Non-pigmented ciliary epithelial cell (primary cell): Measurements from ENCODE around the gene AFAP1L1.

Experiments used
- DNase-seq: peaks from one replicate; pipeline ENCODE4 v3.0.0-alpha.2; 2010; ENCODE audit warnings: low read depth

The AFAP1L1 gene

DNA sequence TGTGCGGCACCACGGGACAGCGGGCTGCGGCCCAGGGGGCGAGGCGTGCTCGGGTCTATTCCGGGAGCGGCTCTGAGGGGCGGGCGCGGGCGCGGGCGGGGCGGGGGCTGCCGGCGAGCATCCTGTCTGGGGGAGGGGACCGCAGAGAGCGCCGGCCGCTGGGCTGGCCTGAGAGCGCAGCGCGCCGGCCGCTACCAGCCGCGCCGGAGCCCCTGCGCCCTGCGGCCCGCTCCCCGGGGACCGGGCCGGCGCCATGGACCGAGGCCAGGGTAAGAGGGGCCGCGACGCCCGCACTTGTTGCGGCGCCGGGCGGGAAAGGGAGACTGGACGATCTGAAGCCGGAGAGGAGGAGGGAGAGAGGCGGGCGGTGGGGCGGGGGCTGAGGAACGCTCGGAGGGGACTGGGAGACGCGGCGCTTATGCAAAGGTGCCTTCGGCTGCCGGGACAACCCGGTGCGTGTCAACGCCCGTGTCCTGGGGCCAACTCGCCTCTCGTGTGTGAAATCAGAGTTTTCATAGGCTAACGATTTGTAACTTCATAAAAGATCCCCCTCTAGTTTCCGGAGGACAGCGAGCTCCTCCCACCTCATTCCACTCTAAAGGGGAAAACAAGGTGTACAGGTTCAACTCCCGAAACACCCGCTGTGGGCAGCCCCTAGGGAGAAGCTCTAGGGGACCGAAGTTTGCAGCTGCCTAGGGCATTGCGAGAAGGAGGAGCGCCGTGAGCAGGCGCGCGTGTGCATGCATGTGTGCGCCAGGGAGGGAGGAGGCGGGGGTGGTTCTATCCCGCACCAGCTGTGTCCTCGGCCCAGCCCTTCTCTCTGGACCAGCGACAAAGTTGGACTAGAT, at the start of gene AFAP1L1:
TSS of gene AFAP1L1 (plus strand) at position 144 of the 848 bp plus-strand sequence. CDS start at position 254, 110 bp downstream.
- no peak for DNase-seq

DNA sequence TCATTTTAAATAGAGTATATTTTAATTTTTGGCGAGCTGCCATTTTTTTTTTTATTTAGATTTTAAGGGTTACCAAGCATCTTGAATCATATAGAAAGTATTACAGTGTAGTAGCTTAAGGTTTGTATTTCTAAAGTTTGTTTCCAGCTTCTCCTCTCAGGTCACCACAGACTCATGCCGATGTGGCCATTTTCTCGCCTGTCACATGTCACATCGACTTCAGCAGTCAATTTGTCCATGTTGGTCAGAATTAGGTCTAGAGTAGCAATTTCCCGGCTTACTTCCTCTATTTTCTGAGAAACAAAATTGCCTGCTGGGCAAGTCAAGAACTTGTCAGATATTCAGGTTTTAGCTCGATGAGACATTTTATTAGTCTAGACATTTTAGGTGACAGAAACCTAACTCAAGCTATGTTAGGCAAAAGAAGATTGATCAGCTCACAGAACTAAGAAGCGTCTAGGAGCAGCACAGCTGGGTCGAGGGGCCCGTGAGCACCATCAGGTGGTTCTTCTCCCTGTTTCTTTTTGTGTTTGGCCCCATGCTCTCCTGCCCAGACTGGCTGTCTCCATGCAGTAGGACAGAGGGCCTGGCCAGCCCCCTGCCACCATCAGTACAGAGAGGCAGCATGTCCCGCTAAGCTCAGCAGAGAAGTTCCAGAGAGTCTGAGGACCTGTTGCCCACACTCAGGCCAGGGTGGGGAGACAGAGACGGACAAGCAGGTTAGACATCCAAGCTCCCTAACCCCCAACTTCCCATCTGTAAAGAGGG, 48.4 kb upstream of the AFAP1L1 start:
- no peak for DNase-seq

DNA sequence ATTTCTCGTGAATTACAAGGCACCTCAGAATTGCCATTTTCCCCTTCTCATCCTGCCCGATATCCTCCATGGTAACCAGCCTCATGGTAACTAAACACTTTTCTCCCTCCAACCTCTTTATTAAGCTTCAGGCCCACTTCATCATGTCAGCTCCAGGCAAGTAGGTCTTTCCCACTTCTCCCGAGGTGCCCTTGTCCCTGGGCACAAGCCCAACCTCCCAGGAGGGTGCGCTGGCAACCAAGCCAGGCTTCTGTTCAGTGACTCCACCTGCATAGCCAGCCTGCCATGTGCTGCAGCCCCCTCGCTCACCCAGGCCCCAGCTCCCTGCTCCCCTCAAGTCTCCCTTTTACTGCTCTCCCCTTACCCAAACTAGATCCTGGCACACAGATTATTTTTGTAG, 47.4 kb upstream of the AFAP1L1 start:
- no peak for DNase-seq

DNA sequence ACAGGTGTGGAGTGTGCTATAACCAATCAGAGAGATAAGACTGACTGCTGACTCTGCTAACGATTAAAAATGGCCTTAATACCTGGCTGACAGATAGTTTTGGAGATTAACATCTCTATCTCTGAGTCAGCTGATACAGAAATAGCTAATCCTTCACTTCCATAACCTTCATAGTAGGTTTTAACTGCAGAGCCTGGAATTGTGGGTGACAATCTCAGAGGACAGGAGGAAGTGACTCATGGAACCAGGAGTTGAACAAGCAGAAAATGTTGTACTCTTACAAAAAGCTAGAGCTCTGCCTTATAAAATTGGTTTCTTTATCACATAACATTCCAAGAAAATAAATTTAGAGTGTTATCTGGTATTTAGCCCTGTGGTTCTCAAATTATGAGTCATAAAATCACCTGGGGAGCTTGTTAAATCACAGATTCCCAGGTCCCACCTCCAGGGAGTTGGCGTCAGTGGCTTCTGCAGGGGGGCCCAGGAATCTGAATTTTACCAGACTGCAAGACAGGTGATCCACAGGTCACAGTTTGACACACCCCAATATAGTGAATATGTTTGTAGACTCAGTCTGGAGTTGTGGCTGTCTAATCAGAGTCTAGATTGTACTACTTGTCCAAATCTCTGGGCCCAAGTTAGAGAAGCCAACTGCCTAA, 44.4 kb upstream of the AFAP1L1 start:
- DNase-seq, result peak; percentile 74

DNA sequence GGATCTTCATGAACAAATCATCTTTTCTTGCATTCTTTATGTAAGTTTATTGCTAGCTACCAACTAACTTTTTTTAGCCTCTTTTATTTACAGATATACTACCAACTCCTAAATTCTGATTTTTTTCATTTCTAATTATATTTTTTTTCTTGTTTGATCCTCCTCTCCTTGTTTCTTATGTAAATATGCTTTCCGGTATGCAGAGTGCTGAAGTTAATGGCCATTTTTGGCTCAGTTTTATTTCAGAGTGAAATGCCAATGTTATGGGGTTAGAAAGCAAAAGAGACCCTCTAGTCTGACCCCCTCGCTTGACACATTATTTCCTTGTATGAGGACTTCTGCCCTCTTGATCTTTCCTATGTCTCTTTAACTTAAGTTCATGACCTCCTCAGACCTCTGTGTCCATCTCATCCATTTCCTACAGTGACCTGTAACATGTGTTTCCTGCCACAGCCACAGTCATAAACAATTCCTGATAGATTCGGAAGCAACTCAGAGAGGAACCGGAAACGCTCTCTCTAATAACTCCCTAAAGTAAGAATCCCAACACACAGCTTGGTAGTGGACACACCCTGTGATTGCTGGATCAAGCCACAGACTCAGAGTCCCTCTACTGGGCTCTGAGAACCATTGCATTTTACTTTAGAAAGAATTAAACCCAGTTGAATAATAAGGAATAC, 42.9 kb upstream of the AFAP1L1 start:
- DNase-seq, result peak; percentile 70

DNA sequence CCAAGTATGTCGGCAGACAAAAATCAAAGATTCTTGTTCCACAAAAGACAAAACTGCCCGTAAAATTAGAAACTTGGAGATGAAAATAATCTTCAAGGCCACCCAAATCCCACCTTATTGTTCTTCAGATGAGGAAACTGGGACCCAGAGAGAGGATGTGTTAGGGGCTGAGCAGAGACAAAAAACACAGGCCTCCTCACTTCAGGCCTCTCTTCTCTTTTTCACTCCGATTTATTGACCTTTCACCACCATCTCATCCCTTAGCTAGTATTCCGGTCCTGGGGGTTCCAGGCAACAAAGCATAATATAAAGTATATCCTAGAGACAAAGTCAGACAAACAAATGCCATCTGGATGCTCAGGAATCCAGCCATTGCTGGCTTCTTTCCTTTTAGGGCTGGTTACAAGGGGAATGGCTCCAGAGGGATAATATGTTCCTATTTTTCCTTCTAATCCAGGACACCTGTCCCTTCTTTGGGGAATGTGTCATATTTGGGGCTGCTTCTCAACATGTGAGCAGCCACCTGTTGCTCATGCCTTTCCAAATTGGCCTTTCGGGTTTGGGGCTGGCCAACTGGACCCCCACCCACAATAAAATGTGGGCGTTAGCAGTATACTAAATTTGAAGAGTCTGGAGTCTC, 42.2 kb upstream of the AFAP1L1 start:
- DNase-seq, result no peak

DNA sequence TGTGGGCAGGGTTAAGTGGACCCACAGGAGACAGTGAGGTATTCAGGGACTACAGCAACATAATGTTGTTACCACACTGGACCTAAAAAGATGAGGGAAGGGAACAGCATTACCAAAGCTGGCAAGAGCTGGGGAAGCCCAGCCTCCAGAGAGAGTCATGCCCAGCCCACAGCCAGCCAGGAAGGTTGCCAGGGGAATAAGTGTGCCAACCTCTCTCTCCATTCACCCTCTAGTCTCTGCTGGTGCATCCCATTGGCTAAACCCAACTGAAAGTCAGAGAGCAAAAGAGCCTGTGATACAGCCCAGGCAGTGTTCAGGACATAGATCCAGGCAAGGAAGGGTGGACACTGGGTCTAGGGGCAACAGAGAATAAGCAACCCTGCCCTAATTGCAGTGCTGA, 35.8 kb upstream of the AFAP1L1 start:
- DNase-seq, result no peak

DNA sequence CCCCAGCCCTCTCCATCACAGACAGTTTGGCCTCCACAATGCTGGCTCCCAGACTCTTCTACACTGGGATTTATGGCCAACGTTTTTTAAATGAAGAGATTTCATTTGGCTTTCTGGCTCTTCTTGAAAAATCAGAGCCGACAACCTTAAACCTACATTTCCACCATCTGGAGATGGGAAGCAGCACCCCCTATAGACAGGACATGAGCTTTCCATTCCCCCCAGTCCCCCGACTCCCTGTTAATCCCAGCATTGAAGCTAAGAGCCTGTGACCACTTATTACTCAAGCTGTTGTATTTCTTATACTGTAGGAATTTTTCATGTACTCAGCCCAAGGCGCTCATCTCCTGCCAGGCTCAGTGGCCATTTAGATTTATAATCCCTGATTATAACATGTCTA, 34.0 kb upstream of the AFAP1L1 start:
- no peak for DNase-seq

DNA sequence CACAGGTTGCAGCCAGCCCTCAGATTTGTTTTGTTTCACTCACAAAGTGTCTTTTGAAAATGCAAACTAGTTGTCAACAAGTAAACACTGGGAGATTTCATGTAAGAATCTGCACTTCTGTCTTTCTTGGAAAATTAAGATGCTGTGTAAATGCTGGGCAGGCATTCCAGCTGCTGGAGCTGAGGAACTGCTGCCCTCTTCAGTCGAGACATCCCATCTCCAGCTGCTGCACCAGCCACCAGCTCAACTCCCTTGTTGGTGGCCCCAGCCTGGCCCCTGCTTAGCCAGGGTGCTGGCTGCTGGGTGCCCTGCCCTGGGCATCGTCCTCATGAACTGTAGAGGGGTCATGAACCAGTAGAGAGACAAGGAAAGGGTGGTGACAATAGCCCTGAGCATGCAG, 33.1 kb upstream of the AFAP1L1 start:
- DNase-seq, result no peak

DNA sequence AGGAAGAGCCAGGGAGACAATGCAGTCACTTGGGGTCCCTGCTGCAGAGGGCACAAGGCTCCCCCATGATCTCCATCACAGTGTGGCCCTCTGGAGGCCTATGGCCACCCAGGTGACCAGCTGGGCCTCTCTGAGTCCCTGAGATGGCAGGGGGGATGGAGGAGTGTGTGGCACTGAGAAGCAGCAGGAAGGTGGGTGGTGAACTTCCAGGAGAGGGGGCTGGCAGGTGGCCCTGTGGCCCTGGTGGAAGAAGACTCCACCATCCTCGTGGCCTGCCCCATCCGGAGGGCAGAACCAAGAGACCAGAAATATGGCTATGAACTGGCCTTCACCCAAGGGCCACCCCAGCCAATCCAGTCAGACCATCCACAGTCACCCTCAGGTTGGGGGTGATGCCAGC, 31.7 kb upstream of the AFAP1L1 start:
- DNase-seq, result no peak

DNA sequence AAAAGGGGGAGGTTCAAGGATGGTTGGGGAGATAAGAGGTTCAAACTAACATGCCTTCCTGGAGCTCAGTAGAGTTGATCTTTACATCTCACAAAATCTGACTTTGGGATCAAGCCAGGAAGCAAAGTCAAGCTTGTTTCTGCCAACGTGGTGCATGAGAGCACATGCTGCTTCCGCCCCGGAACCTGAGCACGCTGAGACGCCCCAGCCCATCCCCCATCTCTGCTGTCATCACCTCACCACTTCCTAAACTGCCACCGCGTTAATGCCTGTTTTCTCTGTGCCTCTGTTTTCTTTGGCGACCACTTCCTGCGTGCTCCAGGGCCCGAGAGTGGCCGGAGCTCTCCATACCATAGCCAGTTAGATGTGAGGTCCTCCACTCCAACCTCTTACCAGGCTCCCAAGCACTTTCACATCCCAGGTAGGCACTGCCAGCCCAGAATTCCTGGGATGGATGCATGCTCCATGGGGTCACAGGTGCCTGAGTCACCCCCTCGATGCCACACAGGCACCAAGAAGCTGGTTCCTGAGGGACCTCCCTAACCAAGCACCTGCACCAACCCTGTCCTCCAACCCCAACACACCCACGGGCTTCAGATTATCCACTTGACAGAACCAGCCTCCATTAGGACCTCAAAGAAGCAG, 31.2 kb upstream of the AFAP1L1 start:
- DNase-seq, result no peak

DNA sequence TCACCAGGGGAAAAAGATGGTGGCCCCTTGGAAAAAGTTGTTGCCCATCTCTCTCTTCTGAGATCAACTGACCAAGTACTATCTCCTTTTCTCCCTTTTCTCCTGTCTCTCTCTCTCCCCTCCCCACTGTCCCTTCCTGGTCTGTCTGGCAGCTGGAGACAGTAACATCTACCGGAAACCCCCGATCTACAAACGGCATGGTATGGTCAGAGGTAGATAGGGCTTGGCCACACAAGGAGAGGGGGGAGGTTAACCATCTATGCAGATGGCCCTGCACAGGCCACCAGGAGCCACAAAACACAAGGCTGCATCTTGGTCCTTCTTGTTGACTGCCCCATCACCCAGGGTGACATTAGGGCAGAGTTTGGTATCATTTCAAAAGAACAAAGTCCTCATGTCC, 29.3 kb upstream of the AFAP1L1 start:
- no peak for DNase-seq

DNA sequence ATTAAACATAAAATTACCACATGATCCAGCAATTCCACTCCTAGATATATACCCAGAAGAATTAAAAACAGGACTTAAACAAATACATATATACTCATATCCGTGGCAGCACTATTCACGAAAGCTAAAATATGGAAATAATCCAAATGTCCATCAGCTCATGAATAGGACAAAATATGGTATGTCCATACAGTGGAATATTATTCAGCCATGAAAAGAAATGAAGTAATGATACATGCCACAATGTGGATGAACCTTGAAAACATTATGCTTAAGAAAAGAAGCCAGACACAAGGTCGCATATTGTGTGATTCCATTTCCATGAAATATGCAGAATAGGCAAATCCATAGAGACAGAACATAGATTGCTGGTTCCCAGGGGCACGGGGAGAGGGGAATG, 24.8 kb upstream of the AFAP1L1 start:
- no peak for DNase-seq

DNA sequence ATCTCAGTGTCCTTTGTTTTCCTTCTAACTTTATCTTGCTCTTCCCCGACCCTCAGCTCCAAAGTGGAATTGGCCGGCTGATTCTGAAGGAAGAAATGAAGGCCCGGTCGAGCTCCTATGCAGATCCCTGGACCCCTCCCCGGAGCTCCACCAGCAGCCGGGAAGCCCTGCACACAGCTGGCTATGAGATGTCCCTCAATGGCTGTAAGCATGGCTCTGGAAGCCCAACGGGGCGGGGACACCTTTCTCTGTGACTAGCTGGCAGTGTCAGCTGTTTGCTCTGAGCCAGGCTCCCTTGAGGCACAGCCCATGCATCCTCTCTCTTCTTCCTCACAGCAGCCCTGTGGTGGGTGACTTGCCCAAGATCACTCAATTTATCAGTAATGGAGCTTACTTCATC, 23.9 kb upstream of the AFAP1L1 start:
- no peak for DNase-seq

DNA sequence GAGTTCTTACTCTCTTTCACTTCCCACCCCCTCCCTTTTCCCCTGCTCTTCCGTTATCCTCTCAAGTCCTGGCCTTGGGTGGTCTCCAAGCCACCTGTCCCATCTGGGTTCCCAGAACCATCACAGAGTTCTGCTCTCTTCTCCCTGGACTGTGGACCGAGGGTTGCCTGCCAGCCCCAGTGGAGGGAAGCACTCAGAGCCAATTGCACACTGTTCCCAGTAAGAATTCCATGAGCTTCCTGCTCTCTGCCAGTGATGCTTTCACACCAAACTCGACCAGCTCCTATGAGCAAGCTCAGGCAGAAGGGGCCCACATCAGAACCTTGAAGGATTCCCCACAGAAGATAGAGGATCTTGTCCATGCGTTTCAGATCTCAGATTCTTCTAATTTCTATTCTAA, 20.1 kb upstream of the AFAP1L1 start:
- no peak for DNase-seq

DNA sequence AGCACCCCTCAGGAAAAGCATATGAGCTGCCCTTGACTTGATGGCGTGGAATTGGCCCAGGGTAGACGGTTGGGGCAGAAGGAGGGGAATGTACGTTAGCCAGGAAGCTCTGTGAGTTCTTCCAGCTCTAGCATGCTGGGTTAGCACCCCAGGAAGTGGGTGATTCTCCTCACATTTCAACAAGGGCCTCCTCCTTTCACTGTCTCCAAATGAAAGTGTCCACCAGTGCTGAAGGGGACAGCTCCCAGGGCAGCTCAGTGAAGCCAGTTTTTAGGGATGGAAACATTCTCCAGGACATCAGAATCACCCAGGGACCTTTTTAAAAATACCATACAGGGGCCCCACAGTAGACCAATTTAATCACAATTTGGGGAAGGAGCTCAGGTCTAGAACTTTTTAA, 17.2 kb upstream of the AFAP1L1 start:
- no peak for DNase-seq

DNA sequence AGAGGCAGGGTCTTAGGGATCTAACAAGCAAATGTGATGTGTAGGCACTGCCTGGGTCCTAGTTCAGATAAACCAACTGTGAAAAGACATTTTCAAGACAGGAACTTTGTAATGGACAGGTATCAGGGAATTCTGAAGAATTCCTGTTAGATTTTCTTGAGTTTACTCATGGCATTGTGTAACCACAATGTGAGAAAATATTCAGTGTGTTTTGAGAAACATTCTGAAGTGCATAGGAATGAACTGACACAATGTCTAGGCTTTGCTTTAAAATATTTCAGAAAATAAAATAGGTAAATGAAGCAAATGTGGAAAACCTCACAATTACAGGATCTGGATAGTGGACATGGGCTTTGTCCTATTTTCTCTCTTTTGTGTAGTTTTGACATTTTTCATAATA, 15.2 kb upstream of the AFAP1L1 start:
- DNase-seq, result peak; percentile 27

DNA sequence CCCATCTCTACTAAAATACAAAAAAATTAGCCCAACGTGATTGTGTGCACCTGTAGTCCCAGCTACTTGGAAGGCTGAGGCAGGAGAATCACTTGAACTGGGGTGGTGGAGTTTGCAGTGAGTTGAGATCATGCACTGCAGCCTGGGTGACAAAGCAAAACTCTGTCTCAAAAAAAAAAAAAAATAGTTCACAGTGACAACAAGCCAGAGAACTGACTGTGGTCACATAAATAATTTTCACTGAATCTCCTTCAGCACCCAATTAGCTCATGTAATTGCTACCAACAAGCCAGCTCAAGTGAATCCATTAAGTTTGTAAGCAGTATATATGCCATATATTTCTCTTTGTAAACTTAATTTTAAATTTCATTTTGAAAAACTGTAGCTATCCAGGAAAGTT, 14.5 kb upstream of the AFAP1L1 start:
- no peak for DNase-seq

DNA sequence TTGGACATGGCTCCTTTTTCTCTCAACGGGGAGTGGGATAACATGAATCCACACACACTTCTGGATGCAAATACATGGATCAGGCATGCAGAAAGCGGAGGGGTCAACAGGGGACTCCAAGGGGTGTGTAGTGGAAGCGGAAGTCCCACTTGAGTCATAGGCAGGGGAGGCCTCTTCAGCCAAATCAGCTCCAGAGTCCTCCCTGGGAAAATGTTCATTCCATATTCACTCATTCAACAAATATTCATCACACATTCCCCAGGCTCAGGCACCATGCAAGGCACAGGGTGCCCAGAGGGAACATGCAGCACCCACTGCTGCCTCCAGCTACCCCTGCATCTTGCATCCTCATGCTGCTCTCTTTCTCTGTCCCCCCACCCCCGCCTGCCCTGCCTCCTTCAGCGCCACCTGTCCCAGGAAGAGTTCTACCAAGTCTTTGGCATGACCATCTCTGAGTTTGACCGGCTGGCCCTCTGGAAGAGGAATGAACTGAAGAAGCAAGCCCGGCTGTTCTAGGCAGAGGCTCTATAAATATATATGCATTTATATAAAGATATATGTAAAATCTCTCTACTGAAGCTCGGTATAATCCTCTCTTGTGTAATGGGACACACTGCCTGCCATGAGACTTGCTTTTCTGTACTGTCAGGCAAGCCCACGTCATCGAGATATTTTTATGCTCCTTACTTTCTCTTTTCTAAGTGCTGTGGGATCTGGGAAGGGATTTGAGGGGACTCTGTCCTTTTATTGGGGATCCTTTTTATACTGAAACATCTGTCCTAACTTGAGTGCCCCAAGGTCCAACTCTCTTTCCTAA, 13.6 kb upstream of the AFAP1L1 start:
- DNase-seq, result peak; percentile 61

DNA sequence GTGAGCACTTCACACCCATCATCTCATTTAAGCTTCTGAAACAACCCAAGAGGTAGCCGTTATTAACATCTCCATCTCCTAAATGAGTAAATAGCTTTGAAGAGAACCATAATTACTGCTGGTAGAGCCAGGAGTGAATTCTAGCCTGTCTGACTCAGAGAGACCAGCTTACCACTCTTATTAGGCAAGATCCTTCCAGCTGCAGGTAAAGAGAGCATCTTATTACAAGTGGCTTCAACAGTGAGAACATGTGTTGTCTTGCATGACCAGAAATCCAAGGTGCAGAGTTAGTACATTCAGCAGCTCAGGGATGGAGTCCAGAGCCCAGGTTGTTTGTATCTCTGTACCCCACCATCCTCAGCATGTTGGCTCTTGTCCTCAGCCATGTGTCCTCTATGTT, 10.9 kb upstream of the AFAP1L1 start:
- no peak for DNase-seq
